Muscle of back (tissue), 11 donors: Measurements from ENCODE around the gene HPCAL4. TPM values are rescaled to one million over a fixed set of nuclear protein-coding genes. Genes with fewer than 3 reads are reported as not detected.
A peak's percentile ranks its signal among the peaks of the same experiment; 100 is the strongest.

ENCODE experiments used
- DNase-seq, 3 donors: peaks; one replicate each; pipeline versions ENCODE4 v3.0.0 to v3.0.0-alpha.2; 2013
- polyA plus RNA-seq, 10 donors: library from polyadenylated mRNA; unstranded; fragments of 120-200 nt; gene quantifications; one replicate each; pipeline ENCODE4 v1.2.1, GENCODE V29; 2013; ENCODE audit not compliant: insufficient read length in 10 of 10

Gene HPCAL4
- polyA plus RNA-seq, 10 donors: 0.52 to 2.0 (median 1.5) TPM

- DNase-seq: no peak
These were observed 13.6 kb downstream of the HPCAL4 start for GRCh38 chr1:39677645-39678044.

- DNase-seq: no peak
These were observed 14.2 kb downstream of the HPCAL4 start for GRCh38 chr1:39676948-39677548.

GRCh38 chr1:39675220-39675619, 16.0 kb downstream of the HPCAL4 start:
- no peak for DNase-seq

- no peak for DNase-seq
These were observed 18.0 kb downstream of the HPCAL4 start for GRCh38 chr1:39673215-39673614.

GRCh38 chr1:39672551-39672947, 18.7 kb downstream of the HPCAL4 start:
- peak in 1 of 3 donors; percentile 52 for DNase-seq

GRCh38 chr1:39671793-39672550, 19.3 kb downstream of the HPCAL4 start, which contains the start of gene NT5C1A:
NT5C1A (minus strand) TSS chr1:39672107; CDS start chr1:39672038, 69 bp downstream.
- peak in 2 of 3 donors; percentile 52 to 76 for DNase-seq

GRCh38 chr1:39671433-39671792, 19.8 kb downstream of the HPCAL4 start:
- peak; percentile 47 to 65 (median 53) for DNase-seq

GRCh38 chr1:39670689-39671088, 20.5 kb downstream of the HPCAL4 start:
- DNase-seq: no peak

- DNase-seq: no peak
These were observed 22.3 kb downstream of the HPCAL4 start for GRCh38 chr1:39668894-39669293.

GRCh38 chr1:39668111-39668510, 23.1 kb downstream of the HPCAL4 start:
- no peak for DNase-seq

- DNase-seq: no peak
These were observed 24.5 kb downstream of the HPCAL4 start for GRCh38 chr1:39666772-39667171.

- no peak for DNase-seq
These were observed 27.7 kb downstream of the HPCAL4 start for GRCh38 chr1:39663559-39663958.

- no peak for DNase-seq
These were observed 28.4 kb downstream of the HPCAL4 start for GRCh38 chr1:39662861-39663260.

- DNase-seq: no peak
These were observed 31.7 kb downstream of the HPCAL4 start for GRCh38 chr1:39659538-39659937.

- no peak for DNase-seq
These were observed 32.1 kb downstream of the HPCAL4 start for GRCh38 chr1:39659110-39659509.

- peak in 1 of 3 donors; percentile 61 for DNase-seq
These were observed 33.2 kb downstream of the HPCAL4 start for GRCh38 chr1:39657923-39658485.

- no peak for DNase-seq
These were observed 33.8 kb downstream of the HPCAL4 start for GRCh38 chr1:39657402-39657801.

- no peak for DNase-seq
These were observed 34.8 kb downstream of the HPCAL4 start for GRCh38 chr1:39656391-39656790.

GRCh38 chr1:39655578-39656268, 35.5 kb downstream of the HPCAL4 start:
- no peak for DNase-seq

- no peak for DNase-seq
These were observed 36.9 kb downstream of the HPCAL4 start for GRCh38 chr1:39654291-39654690.

- peak; percentile 73 to 93 (median 85) for DNase-seq
These were observed 37.6 kb downstream of the HPCAL4 start for GRCh38 chr1:39653546-39654031.

GRCh38 chr1:39652554-39652953, 38.7 kb downstream of the HPCAL4 start:
- no peak for DNase-seq
